Colonic mucosa (tissue), 4 donors: ENCODE measurements around the gene PPP1R1B. TPM values are rescaled to one million over a fixed set of nuclear protein-coding genes. Genes with fewer than 3 reads are reported as not detected.

Source experiments
- DNase-seq: peaks from one replicate; pipeline ENCODE4 v3.0.0-alpha.2; 2020
- H3K27ac ChIP-seq: fragments of 200-600 bp; one replicate; pipeline ENCODE4 v1.8.0; 2021
- H3K27me3 ChIP-seq: fragments of 200-600 bp; one replicate; pipeline ENCODE4 v1.8.0; 2021
- H3K36me3 ChIP-seq: fragments of 200-600 bp; one replicate; pipeline ENCODE4 v1.8.0; 2021
- H3K4me1 ChIP-seq: fragments of 200-600 bp; one replicate; pipeline ENCODE4 v1.8.0; 2021; ENCODE audit warnings: mild to moderate bottlenecking
- H3K4me3 ChIP-seq: fragments of 200-600 bp; one replicate; pipeline ENCODE4 v1.8.0; 2021
- H3K9ac ChIP-seq, 2 donors: one replicate each; pipeline ENCODE4 v1.7.0; 2013; ENCODE audit warnings: control low read depth in 2 of 2, low read depth in 2 of 2, low read length in 2 of 2
- H3K9me3 ChIP-seq: fragments of 200-600 bp; one replicate; pipeline ENCODE4 v1.8.0; 2021
- intact Hi-C: fragments of 100-400 bp; cut with DNase I; formaldehyde crosslinking; loops from one replicate; pipeline ENCODE4 v1.14.1; 2022
- total RNA-seq, 2 donors: library from RNA; stranded (reverse); fragmentation: NEBNext Ultra II Directional in 1 of 2; extraction: Animal tissue kit (Norgen Biotek cat#: 25700) in 1 of 2; gene quantifications; one replicate each; pipeline ENCODE4 v1.2.1, GENCODE V29; 2021
- TF ChIP-seq, protein P1 (sequence below): fragments of 200-600 bp; IDR thresholded peaks from one replicate; pipeline ENCODE4 v1.8.0; 2022; ENCODE audit warnings: antibody characterized with exemption, mild to moderate bottlenecking
- donor health status: healthy.
- donor health status: DM: no; HTN: no; CAD: no.
- donor health status: DM: no; HTN: no; CAD: no.

The PPP1R1B gene
- total RNA-seq, 2 donors from 2014 or later: 331 to 350 TPM

DNA sequence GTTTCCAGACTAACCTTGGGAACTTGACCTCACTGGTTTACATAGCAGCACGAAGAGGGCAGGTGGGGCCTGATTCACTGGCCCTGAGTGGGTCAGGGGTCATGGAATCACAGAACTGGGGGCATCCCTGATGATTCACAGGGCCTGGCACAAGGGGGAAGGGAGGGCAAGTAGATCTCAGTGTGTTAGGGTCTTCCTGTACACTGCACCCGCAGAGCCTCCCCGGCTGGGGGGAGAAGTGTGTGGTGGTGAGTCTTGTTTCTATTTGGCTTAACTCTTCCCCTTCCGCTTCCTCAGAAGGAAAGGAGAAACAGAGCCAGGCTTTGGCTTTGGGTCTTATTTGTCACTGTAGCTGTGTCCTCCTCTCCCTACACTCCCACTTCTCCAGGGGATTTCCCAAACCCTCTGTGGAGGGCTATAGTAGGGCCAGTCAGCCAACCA is 13.9 kb downstream of the PPP1R1B start:
- no peak overlapping the region for H3K4me3 ChIP-seq
- H3K9ac ChIP-seq: no peak overlapping the region
- intact Hi-C loops: no loop called here
- H3K4me1 ChIP-seq: peaks cover 16% of the 10 kb centered on the region
- H3K9me3 ChIP-seq: no peaks in the 10 kb centered on the region
- DNase-seq: no peak
- TF ChIP-seq, protein P1, sequence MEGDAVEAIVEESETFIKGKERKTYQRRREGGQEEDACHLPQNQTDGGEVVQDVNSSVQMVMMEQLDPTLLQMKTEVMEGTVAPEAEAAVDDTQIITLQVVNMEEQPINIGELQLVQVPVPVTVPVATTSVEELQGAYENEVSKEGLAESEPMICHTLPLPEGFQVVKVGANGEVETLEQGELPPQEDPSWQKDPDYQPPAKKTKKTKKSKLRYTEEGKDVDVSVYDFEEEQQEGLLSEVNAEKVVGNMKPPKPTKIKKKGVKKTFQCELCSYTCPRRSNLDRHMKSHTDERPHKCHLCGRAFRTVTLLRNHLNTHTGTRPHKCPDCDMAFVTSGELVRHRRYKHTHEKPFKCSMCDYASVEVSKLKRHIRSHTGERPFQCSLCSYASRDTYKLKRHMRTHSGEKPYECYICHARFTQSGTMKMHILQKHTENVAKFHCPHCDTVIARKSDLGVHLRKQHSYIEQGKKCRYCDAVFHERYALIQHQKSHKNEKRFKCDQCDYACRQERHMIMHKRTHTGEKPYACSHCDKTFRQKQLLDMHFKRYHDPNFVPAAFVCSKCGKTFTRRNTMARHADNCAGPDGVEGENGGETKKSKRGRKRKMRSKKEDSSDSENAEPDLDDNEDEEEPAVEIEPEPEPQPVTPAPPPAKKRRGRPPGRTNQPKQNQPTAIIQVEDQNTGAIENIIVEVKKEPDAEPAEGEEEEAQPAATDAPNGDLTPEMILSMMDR: no peak
- no peaks in the 10 kb centered on the region for H3K27me3 ChIP-seq
- no peaks in the 10 kb centered on the region for H3K36me3 ChIP-seq
- H3K27ac ChIP-seq: no peak overlapping the region

DNA sequence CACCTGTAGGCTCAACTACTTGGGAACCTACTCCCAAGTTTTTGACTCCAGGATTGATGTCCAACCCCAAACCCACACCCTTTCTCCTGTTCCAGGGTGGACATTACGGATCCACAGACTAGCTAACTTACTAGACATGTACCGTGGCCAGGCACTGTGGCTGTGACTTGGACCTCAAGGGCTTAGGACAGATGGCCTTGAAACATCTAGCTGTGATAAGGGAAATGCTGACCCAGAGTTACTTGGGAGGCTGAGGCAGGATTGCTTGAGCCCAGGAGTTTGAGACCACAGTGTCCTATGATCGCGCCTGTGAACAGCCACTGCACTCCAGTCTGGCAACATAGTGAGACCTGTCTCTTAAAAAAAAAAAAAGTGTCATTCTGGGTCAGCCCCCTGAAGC is 14.3 kb downstream of the PPP1R1B start:
- no peak overlapping the region for H3K9ac ChIP-seq
- no peak overlapping the region for H3K4me3 ChIP-seq
- H3K4me1 ChIP-seq: peaks cover 16% of the 10 kb centered on the region
- no peaks in the 10 kb centered on the region for H3K9me3 ChIP-seq
- TF ChIP-seq, protein P1: no peak
- intact Hi-C loops: no loop called here
- H3K27ac ChIP-seq: no peak overlapping the region
- no peak for DNase-seq
- H3K27me3 ChIP-seq: no peaks in the 10 kb centered on the region
- H3K36me3 ChIP-seq: no peaks in the 10 kb centered on the region

DNA sequence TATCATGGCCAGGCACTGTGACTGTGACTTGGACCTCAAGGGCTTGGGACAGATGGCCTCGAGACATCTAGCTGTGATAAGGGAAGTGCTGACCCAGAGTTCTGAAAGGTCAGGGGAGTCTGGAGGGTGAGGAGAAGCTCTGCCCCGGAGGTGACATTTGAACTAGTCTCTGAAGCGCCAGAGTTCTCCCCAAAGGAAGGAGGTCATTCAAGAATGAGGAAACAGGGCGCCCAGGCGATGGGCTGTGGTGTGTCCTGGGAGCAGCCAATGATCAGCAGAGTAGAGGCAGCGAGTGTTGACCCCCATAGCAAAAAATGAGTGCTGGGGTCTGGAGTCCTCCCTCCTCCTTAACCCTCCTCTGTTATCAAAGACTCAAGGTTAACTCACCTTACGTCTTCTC is 15.1 kb downstream of the PPP1R1B start:
- intact Hi-C loops: no loop called here
- Histone ChIP-seq H3K27ac (no peak overlapping the region), H3K9me3 (no peaks in the 10 kb centered on the region), H3K36me3 (no peaks in the 10 kb centered on the region), H3K4me3 (no peak overlapping the region), H3K27me3 (no peaks in the 10 kb centered on the region), H3K9ac (no peak overlapping the region), H3K4me1 (peaks cover 16% of the 10 kb centered on the region)
- TF ChIP-seq, protein P1: no peak
- DNase-seq: no peak

DNA sequence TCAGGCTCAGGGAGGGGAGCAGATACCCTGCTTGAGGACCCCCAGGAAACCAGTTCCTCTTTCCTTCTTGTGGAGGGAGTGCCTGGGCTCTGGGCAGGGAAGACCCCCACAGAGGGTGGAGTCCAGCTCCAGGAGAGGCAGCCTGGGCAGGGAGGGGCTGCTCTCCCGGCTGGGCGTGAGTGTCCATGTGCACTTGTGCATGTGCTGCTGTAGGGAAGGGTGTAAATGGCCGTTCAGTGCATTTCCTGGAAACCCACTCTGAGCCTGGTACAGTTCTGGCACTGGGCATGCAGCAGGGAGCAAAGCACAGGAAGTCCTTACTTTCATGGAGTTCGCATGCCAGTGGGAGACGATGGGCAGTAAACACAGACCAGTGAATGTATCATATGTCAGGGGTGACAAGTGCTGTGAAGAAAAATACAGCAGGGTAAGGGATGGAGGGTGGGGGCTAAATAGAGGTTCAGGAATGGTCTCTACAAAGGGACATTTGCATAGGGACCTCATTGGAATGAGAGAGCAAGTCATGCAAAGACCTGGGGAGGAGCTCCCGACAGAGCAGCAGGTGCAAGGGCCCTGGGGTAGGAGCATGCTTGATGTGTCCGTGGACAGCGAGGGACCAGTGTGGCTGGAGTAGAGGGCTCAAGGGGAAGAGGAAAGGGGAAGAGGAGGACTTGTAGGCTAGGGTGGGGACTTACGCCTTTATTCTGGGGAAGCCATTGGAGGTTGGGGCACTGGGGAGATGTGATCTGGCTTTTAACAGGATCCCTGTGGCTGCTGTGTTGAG is 15.7 kb downstream of the PPP1R1B start:
- Histone ChIP-seq H3K4me1 (peaks cover 16% of the 10 kb centered on the region), H3K27me3 (no peaks in the 10 kb centered on the region), H3K9ac (no peak overlapping the region), H3K9me3 (no peaks in the 10 kb centered on the region), H3K36me3 (no peaks in the 10 kb centered on the region), H3K4me3 (no peak overlapping the region), H3K27ac (no peak overlapping the region)
- intact Hi-C loops: no loop called here
- no peak for DNase-seq
- TF ChIP-seq, protein P1: no peak

DNA sequence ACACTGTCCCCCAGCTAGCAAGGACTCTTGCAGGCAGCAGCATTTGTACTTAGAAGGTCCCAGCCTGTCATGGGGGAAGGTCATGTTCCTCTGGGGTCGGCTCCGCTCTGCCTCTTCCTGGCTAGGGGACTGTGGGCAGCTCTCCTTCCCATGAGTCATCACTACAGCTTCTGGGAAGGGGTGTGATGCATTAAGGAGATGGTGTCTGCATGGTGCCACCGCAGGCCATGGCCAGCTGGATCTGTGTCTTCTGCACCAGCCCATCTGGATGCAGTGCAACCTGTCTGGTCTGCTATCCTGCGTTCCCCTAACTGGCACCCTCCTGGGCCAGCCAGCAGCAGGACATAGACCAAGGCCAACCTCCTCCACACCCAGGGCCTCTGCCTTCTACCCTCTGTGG is 16.5 kb downstream of the PPP1R1B start:
- intact Hi-C loops: no loop called here
- no peaks in the 10 kb centered on the region for H3K36me3 ChIP-seq

More for the DNA sequence above, 16.5 kb downstream of the PPP1R1B start:
- no peaks in the 10 kb centered on the region for H3K27me3 ChIP-seq
- peaks cover 9% of the 10 kb centered on the region for H3K4me1 ChIP-seq
- no peak overlapping the region for H3K9ac ChIP-seq
- DNase-seq: no peak
- H3K9me3 ChIP-seq: no peaks in the 10 kb centered on the region
- TF ChIP-seq, protein P1: no peak
- no peak overlapping the region for H3K4me3 ChIP-seq
- no peak overlapping the region for H3K27ac ChIP-seq
